ENCODE measurements around the gene SOX6. TPM values are rescaled to one million over a fixed set of nuclear protein-coding genes. Genes with fewer than 3 reads are reported as not detected.

Gene SOX6
- polyA plus RNA-seq, 1 of the 3 experiments (the other 2 are of a cell fraction), result 0.03 TPM

- Histone ChIP-seq H3K36me3 (replicated peaks in 1 of 2; ENCODE audit: control insufficient read depth in 1 of 2, insufficient read depth in 2 of 2, low read length in 1 of 2) (no peaks in the 10 kb centered on the region), H3K9me2 (no peaks in the 10 kb centered on the region; the same call in 1 of the 2 replicates), H3F3A (replicated peaks; ENCODE audit: insufficient read depth) (no peaks in the 10 kb centered on the region), H3K4me3 (ENCODE audit: low read depth in 2 of 2, low read length in 1 of 2) (no peak overlapping the region), H3K79me2 (ENCODE audit: insufficient read depth) (no peaks in the 10 kb centered on the region), H3K4me2 (no peak overlapping the region), H3K4me1 (ENCODE audit: control insufficient read depth in 1 of 2, insufficient read depth in 2 of 2, low read depth in 1 of 2, low read length in 1 of 2) (no peaks in the 10 kb centered on the region; a peak in 1 of 4 replicates), H3K27me3 (ENCODE audit: insufficient read depth) (no peaks in the 10 kb centered on the region), H4K20me1 (ENCODE audit: insufficient read depth) (no peaks in the 10 kb centered on the region), H3K9ac (no peak overlapping the region), H2AFZ (ENCODE audit: low read depth) (no peak overlapping the region), H3K9me3 (no peaks in the 10 kb centered on the region), H3K27ac (ENCODE audit: low read depth in 2 of 2, low read length in 1 of 2) (no peak overlapping the region)
- WGBS (ENCODE audit: low lambda C conversion rate), result 61% methylated on average over 3 of the region's 3 CpGs
- DNase-seq, result no peak
- POLR2A ChIA-PET, result no interaction called here
- TF ChIP-seq EZH2phosphoT487 (IDR thresholded peaks at IDR 0.05; ENCODE audit: borderline replicate concordance, low read depth) (no peak), EP300 (IDR thresholded peaks at IDR 0.05; ENCODE audit: borderline replicate concordance in 1 of 2, low read depth in 1 of 2, low read length in 1 of 2) (no peak), TCF12 (IDR thresholded peaks at IDR 0.05) (no peak), GATA2 (CRISPR knock-in tag; IDR thresholded peaks at IDR 0.05) (no peak), TEAD4 (IDR thresholded peaks at IDR 0.05; ENCODE audit: borderline replicate concordance, insufficient read depth) (no peak), YY1 (IDR thresholded peaks at IDR 0.05; ENCODE audit: low read depth) (no peak), CHD2 (IDR thresholded peaks at IDR 0.05; ENCODE audit: low read length, partially characterized antibody) (no peak), MEF2A (IDR thresholded peaks at IDR 0.05; ENCODE audit: borderline replicate concordance, low read depth) (no peak), RFX5 (IDR thresholded peaks at IDR 0.05; ENCODE audit: low read length) (no peak), NRF1 (IDR thresholded peaks at IDR 0.05; ENCODE audit: low read depth, low read length) (no peak), MXI1 (IDR thresholded peaks at IDR 0.05; ENCODE audit: low read depth, low read length) (no peak), RXRA (IDR thresholded peaks at IDR 0.05; ENCODE audit: borderline replicate concordance, low read depth) (no peak), SMC3 (IDR thresholded peaks at IDR 0.05; ENCODE audit: low read depth, low read length) (no peak), NFIC (IDR thresholded peaks at IDR 0.05; ENCODE audit: borderline replicate concordance) (no peak), RAD21 (IDR thresholded peaks at IDR 0.05; ENCODE audit: low read length) (no peak), SIN3A (IDR thresholded peaks at IDR 0.05; ENCODE audit: borderline replicate concordance, low read depth, low read length) (no peak), FOXJ3 (CRISPR knock-in tag; IDR thresholded peaks at IDR 0.05) (no peak), IRF3 (IDR thresholded peaks at IDR 0.05; ENCODE audit: low read depth, low read length) (no peak)
- TF ChIP-seq, protein P1, sequence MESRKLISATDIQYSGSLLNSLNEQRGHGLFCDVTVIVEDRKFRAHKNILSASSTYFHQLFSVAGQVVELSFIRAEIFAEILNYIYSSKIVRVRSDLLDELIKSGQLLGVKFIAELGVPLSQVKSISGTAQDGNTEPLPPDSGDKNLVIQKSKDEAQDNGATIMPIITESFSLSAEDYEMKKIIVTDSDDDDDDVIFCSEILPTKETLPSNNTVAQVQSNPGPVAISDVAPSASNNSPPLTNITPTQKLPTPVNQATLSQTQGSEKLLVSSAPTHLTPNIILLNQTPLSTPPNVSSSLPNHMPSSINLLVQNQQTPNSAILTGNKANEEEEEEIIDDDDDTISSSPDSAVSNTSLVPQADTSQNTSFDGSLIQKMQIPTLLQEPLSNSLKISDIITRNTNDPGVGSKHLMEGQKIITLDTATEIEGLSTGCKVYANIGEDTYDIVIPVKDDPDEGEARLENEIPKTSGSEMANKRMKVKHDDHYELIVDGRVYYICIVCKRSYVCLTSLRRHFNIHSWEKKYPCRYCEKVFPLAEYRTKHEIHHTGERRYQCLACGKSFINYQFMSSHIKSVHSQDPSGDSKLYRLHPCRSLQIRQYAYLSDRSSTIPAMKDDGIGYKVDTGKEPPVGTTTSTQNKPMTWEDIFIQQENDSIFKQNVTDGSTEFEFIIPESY (IDR thresholded peaks at IDR 0.05; ENCODE audit: borderline replicate concordance, low read depth), result no peak
- CTCF ChIA-PET, result no interaction called here
Measured at GRCh38 chr11:16287630-16288280, 68.6 kb downstream of the SOX6 start.

Data from SK-N-SH (cell line).